ENCODE measurements around the gene CFAP54.
"Not testable (repeated sequence)": the region's sequence is repeated elsewhere in the genome, so short reads cannot be mapped to it uniquely, and the experiment has no call there.

Gene CFAP54

DNA sequence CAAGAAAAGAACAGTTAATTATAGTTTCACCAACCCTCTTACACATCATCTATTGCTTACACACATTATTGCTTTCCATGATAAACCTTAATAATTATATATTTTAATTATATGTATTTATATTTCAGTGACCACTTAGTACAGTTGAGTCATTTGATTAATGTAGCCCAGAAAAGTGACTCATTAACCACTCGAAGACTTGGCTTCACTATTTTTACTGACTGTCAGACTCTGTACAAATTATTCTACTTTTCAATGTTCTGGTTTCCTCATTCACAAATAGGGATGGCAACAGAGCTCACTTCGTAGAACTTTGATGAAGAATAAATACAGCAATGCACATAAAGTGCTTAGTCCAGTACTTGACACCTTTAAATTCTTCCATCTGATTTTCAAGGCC, 98.3 kb downstream of the CFAP54 start:
- no CpG with 5 or more reads among the region's 2 CpGs for WGBS (ENCODE audit: extremely low coverage, insufficient coverage, low lambda C conversion rate)
- Histone ChIP-seq H3K27me3 (ENCODE audit: insufficient read depth, low read length, poor library complexity) (no peaks in the 10 kb centered on the region), H3K4me1 (ENCODE audit: control insufficient read depth, low read depth, low read length) (no peaks in the 10 kb centered on the region), H3K4ac (ENCODE audit: low read depth, low read length) (no peak overlapping the region), H3K4me2 (ENCODE audit: low read length) (no peak overlapping the region), H2BK15ac (replicated peaks; ENCODE audit: low read depth) (no peak overlapping the region), H2BK120ac (ENCODE audit: low read depth, low read length) (no peak overlapping the region), H3K4me3 (ENCODE audit: low read length) (no peak overlapping the region), H3K79me1 (ENCODE audit: low read length) (no peaks in the 10 kb centered on the region), H3K79me2 (ENCODE audit: control insufficient read depth, insufficient read depth, low read length) (no peaks in the 10 kb centered on the region), H2AK5ac (ENCODE audit: low read length) (no peak overlapping the region), H3K27ac (ENCODE audit: low read depth, low read length) (no peak overlapping the region), H4K8ac (ENCODE audit: low read depth, low read length) (no peak overlapping the region), H3K18ac (ENCODE audit: low read length) (no peak overlapping the region), H3K9ac (ENCODE audit: low read length) (no peak overlapping the region), H3K56ac (ENCODE audit: low read length) (no peak overlapping the region), H4K5ac (ENCODE audit: low read length) (no peak overlapping the region), H3K36me3 (ENCODE audit: control insufficient read depth, insufficient read depth, low read length) (no peaks in the 10 kb centered on the region), H3K23ac (ENCODE audit: low read length) (no peak overlapping the region), H2BK5ac (ENCODE audit: low read length) (no peak overlapping the region)
- no peak for DNase-seq

DNA sequence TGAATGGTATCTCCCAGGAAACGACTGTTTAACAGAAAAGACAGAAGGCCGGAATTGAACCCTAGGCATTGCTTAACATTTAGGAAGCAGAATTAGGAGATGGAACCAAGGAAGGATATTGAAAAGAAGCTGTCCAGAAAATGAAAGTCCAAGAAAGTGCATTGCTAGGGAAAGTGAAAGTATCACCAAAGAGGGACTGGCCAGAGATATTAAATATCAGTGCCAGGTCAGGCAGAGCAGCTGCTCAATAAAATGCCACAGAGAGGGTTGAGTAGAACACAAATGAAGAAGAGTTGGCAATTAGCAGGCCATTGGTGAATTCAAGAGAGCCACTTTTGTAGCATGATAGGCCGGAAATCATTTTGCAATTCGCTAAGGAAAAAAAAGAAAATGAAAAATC, 101.6 kb downstream of the CFAP54 start:
- Histone ChIP-seq H2BK5ac (ENCODE audit: low read length) (no peak overlapping the region), H4K8ac (ENCODE audit: low read depth, low read length) (no peak overlapping the region), H3K27ac (ENCODE audit: low read depth, low read length) (no peak overlapping the region), H2BK120ac (ENCODE audit: low read depth, low read length) (no peak overlapping the region), H3K27me3 (ENCODE audit: insufficient read depth, low read length, poor library complexity) (no peaks in the 10 kb centered on the region), H3K56ac (ENCODE audit: low read length) (no peak overlapping the region), H3K4ac (ENCODE audit: low read depth, low read length) (no peak overlapping the region), H3K9ac (ENCODE audit: low read length) (no peak overlapping the region), H3K4me2 (ENCODE audit: low read length) (no peak overlapping the region), H3K36me3 (ENCODE audit: control insufficient read depth, insufficient read depth, low read length) (no peaks in the 10 kb centered on the region), H3K4me1 (ENCODE audit: control insufficient read depth, low read depth, low read length) (no peaks in the 10 kb centered on the region), H3K79me2 (ENCODE audit: control insufficient read depth, insufficient read depth, low read length) (no peaks in the 10 kb centered on the region), H2AK5ac (ENCODE audit: low read length) (no peak overlapping the region), H3K79me1 (ENCODE audit: low read length) (no peaks in the 10 kb centered on the region), H3K4me3 (ENCODE audit: low read length) (no peak overlapping the region), H3K18ac (ENCODE audit: low read length) (no peak overlapping the region), H2BK15ac (replicated peaks; ENCODE audit: low read depth) (no peak overlapping the region), H3K23ac (ENCODE audit: low read length) (no peak overlapping the region), H4K5ac (ENCODE audit: low read length) (no peak overlapping the region)
- WGBS (ENCODE audit: extremely low coverage, insufficient coverage, low lambda C conversion rate), result no CpG with 5 or more reads among the region's 4 CpGs
- DNase-seq, result no peak

DNA sequence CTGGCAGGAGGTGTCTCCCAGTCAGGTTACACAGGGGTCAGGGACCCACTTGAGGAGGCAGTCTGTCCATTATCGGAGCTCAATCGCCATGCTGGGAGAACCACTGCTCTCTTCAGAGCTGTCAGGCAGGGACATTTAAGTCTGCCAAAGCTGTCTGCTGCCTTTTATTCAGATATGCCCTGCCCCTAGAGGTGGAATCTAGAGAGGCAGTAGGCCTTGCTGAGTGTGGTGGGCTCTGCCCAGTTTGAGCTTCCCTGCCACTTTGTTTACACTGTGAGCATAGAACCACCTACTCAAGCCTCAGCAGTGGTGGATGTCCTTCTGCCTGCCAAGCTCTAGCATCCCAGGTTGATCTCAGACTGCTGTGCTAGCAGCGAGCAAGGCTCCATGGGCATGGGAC, 115.0 kb downstream of the CFAP54 start:
- DNase-seq, result not testable (repeated sequence)

DNA sequence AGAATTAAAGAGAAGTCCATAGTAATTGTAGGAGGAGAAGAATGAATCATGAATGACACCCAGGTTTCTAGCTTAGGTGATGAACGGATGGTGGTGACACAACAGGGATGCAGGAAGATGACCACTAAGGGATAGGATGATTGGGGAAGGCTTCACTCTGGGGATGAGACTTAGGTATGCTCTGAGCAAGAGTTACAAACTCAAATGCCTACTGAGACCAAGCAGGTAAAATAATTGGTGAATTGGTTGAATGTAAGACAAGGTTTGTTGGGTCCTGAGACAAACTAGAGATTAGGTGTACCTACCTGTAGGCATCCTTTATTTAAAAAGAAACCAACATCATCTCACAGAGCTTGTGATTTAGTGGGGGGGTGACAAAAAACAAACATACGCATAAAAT, 116.3 kb downstream of the CFAP54 start:
- H3K4ac ChIP-seq (ENCODE audit: low read depth, low read length), result no peak overlapping the region
- H3K27ac ChIP-seq (ENCODE audit: low read depth, low read length), result no peak overlapping the region
- no peak overlapping the region for H3K56ac ChIP-seq (ENCODE audit: low read length)
- WGBS (ENCODE audit: extremely low coverage, insufficient coverage, low lambda C conversion rate), result no CpG with 5 or more reads among the region's 2 CpGs
- H3K18ac ChIP-seq (ENCODE audit: low read length), result no peak overlapping the region
- no peaks in the 10 kb centered on the region for H3K4me1 ChIP-seq (ENCODE audit: control insufficient read depth, low read depth, low read length)
- no peak overlapping the region for H2BK15ac ChIP-seq (replicated peaks; ENCODE audit: low read depth)
- H2AK5ac ChIP-seq (ENCODE audit: low read length), result no peak overlapping the region
- no peaks in the 10 kb centered on the region for H3K79me1 ChIP-seq (ENCODE audit: low read length)
- H3K36me3 ChIP-seq (ENCODE audit: control insufficient read depth, insufficient read depth, low read length), result no peaks in the 10 kb centered on the region
- H4K5ac ChIP-seq (ENCODE audit: low read length), result no peak overlapping the region
- no peak overlapping the region for H3K9ac ChIP-seq (ENCODE audit: low read length)
- no peak overlapping the region for H3K23ac ChIP-seq (ENCODE audit: low read length)
- H4K8ac ChIP-seq (ENCODE audit: low read depth, low read length), result no peak overlapping the region
- no peak overlapping the region for H2BK120ac ChIP-seq (ENCODE audit: low read depth, low read length)
- no peak overlapping the region for H3K4me3 ChIP-seq (ENCODE audit: low read length)
- H2BK5ac ChIP-seq (ENCODE audit: low read length), result no peak overlapping the region
- no peaks in the 10 kb centered on the region for H3K79me2 ChIP-seq (ENCODE audit: control insufficient read depth, insufficient read depth, low read length)
- no peak for DNase-seq
- no peak overlapping the region for H3K4me2 ChIP-seq (ENCODE audit: low read length)
- no peaks in the 10 kb centered on the region for H3K27me3 ChIP-seq (ENCODE audit: insufficient read depth, low read length, poor library complexity)

More for the DNA sequence above, 115.0 kb downstream of the CFAP54 start:
- H3K4me2 ChIP-seq (ENCODE audit: low read length); H3K56ac ChIP-seq (ENCODE audit: low read length); H2BK5ac ChIP-seq (ENCODE audit: low read length); H4K8ac ChIP-seq (ENCODE audit: low read depth, low read length); H3K4me1 ChIP-seq (ENCODE audit: control insufficient read depth, low read depth, low read length); H3K23ac ChIP-seq (ENCODE audit: low read length); H2BK120ac ChIP-seq (ENCODE audit: low read depth, low read length); H3K27me3 ChIP-seq (ENCODE audit: insufficient read depth, low read length, poor library complexity); H3K79me1 ChIP-seq (ENCODE audit: low read length); H4K5ac ChIP-seq (ENCODE audit: low read length); H3K27ac ChIP-seq (ENCODE audit: low read depth, low read length); H2BK15ac ChIP-seq (replicated peaks; ENCODE audit: low read depth); H3K36me3 ChIP-seq (ENCODE audit: control insufficient read depth, insufficient read depth, low read length); H3K4ac ChIP-seq (ENCODE audit: low read depth, low read length); H3K9ac ChIP-seq (ENCODE audit: low read length); H3K79me2 ChIP-seq (ENCODE audit: control insufficient read depth, insufficient read depth, low read length); H2AK5ac ChIP-seq (ENCODE audit: low read length); H3K4me3 ChIP-seq (ENCODE audit: low read length); H3K18ac ChIP-seq (ENCODE audit: low read length): not testable (repeated sequence)
- no CpG with 5 or more reads among the region's 3 CpGs for WGBS (ENCODE audit: extremely low coverage, insufficient coverage, low lambda C conversion rate)

GRCh38 chr12:96606134-96606533, 116.8 kb downstream of the CFAP54 start:
- DNase-seq, result no peak
- Histone ChIP-seq H3K79me2 (ENCODE audit: control insufficient read depth, insufficient read depth, low read length) (no peaks in the 10 kb centered on the region), H3K27me3 (ENCODE audit: insufficient read depth, low read length, poor library complexity) (no peaks in the 10 kb centered on the region), H3K23ac (ENCODE audit: low read length) (no peak overlapping the region), H3K4me1 (ENCODE audit: control insufficient read depth, low read depth, low read length) (no peaks in the 10 kb centered on the region), H3K36me3 (ENCODE audit: control insufficient read depth, insufficient read depth, low read length) (no peaks in the 10 kb centered on the region), H2AK5ac (ENCODE audit: low read length) (no peak overlapping the region), H3K56ac (ENCODE audit: low read length) (no peak overlapping the region), H3K79me1 (ENCODE audit: low read length) (no peaks in the 10 kb centered on the region), H4K8ac (ENCODE audit: low read depth, low read length) (no peak overlapping the region), H4K5ac (ENCODE audit: low read length) (no peak overlapping the region), H2BK5ac (ENCODE audit: low read length) (no peak overlapping the region), H2BK15ac (replicated peaks; ENCODE audit: low read depth) (no peak overlapping the region), H3K27ac (ENCODE audit: low read depth, low read length) (no peak overlapping the region), H3K9ac (ENCODE audit: low read length) (no peak overlapping the region), H3K4me2 (ENCODE audit: low read length) (no peak overlapping the region), H3K4ac (ENCODE audit: low read depth, low read length) (no peak overlapping the region), H3K4me3 (ENCODE audit: low read length) (no peak overlapping the region), H3K18ac (ENCODE audit: low read length) (no peak overlapping the region), H2BK120ac (ENCODE audit: low read depth, low read length) (no peak overlapping the region)
- no CpG with 5 or more reads among the region's 3 CpGs for WGBS (ENCODE audit: extremely low coverage, insufficient coverage, low lambda C conversion rate)

DNA sequence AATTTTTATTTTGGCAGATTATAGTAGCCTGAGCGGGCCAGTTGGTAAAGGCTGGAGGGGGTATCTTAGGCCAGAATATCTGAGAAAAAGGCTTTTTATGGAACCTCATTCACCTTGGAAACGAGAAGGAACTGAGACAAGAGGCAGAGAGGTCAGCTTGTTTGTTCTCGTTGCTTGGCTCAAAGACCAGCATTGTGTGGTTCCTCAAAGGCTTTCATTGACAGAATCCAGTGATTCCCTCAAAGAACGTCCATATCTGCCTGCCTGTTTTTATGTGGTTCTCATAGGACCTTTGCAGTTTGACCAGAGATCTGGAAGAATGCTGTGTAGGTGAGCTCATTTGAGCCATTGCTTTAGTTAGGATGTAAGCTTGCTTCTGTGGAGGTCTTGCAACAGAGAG, 117.3 kb downstream of the CFAP54 start:
- H3K56ac ChIP-seq (ENCODE audit: low read length), result no peak overlapping the region
- H4K5ac ChIP-seq (ENCODE audit: low read length), result no peak overlapping the region
- H3K27me3 ChIP-seq (ENCODE audit: insufficient read depth, low read length, poor library complexity), result no peaks in the 10 kb centered on the region
- WGBS (ENCODE audit: extremely low coverage, insufficient coverage, low lambda C conversion rate), result no CpG with 5 or more reads among the region's 4 CpGs
- H3K4ac ChIP-seq (ENCODE audit: low read depth, low read length), result no peak overlapping the region
- H3K27ac ChIP-seq (ENCODE audit: low read depth, low read length), result no peak overlapping the region
- H2BK120ac ChIP-seq (ENCODE audit: low read depth, low read length), result no peak overlapping the region
- no peak overlapping the region for H3K18ac ChIP-seq (ENCODE audit: low read length)
- H3K4me2 ChIP-seq (ENCODE audit: low read length), result no peak overlapping the region
- H4K8ac ChIP-seq (ENCODE audit: low read depth, low read length), result no peak overlapping the region
- no peak overlapping the region for H3K23ac ChIP-seq (ENCODE audit: low read length)
- no peaks in the 10 kb centered on the region for H3K79me2 ChIP-seq (ENCODE audit: control insufficient read depth, insufficient read depth, low read length)
- H2BK15ac ChIP-seq (replicated peaks; ENCODE audit: low read depth), result no peak overlapping the region
- no peak overlapping the region for H2BK5ac ChIP-seq (ENCODE audit: low read length)
- no peaks in the 10 kb centered on the region for H3K4me1 ChIP-seq (ENCODE audit: control insufficient read depth, low read depth, low read length)
- no peaks in the 10 kb centered on the region for H3K36me3 ChIP-seq (ENCODE audit: control insufficient read depth, insufficient read depth, low read length)
- no peaks in the 10 kb centered on the region for H3K79me1 ChIP-seq (ENCODE audit: low read length)
- H3K4me3 ChIP-seq (ENCODE audit: low read length), result no peak overlapping the region
- no peak for DNase-seq
- H3K9ac ChIP-seq (ENCODE audit: low read length), result no peak overlapping the region
- no peak overlapping the region for H2AK5ac ChIP-seq (ENCODE audit: low read length)

Data from mesendoderm (in vitro differentiated cells).